ENCODE data around the gene PLXNA4.

GRCh38 chr7:132082394-132082793, 493.9 kb downstream of the PLXNA4 start:
- TF ChIP-seq CTCF (IDR thresholded peaks at IDR 0.05; ENCODE audit: low read length): no peak
- no peak for TF ChIP-seq EZH2 (IDR thresholded peaks at IDR 0.05; ENCODE audit: borderline replicate concordance, low read length)
